ENCODE data around the gene ZBTB2. TPM values are rescaled to one million over a fixed set of nuclear protein-coding genes. Genes with fewer than 3 reads are reported as not detected.

ZBTB2 gene
- polyA plus RNA-seq, 1 experiment, result 22.3 TPM

GRCh38 chr6:151436802-151437201 is 45.4 kb upstream of the ZBTB2 start:
- DNase-seq (ENCODE audit: low read depth, low spot score), result no peak
- POLR2A ChIA-PET, result interaction anchor here (0.8 to 1.0 kb wide), 2 partner anchors 9 to 16 kb away, joined by 3 to 4 read pairs; partner anchors contain the start of gene RMND1
- TF ChIP-seq CTCF (IDR thresholded peaks at IDR 0.05; ENCODE audit: low read depth, low read length), result no peak
- no peaks in the 10 kb centered on the region for H3K27me3 ChIP-seq (ENCODE audit: control insufficient read depth, insufficient read depth, low read length)
- H3K9me3 ChIP-seq (ENCODE audit: control insufficient read depth, insufficient read depth, low read length), result no peaks in the 10 kb centered on the region
- no peak overlapping the region for H3K27ac ChIP-seq (ENCODE audit: low read depth, low read length)
- CTCF ChIA-PET, result interaction anchor here (0.8 to 2.4 kb wide), 4 partner anchors 9 to 659 kb away, joined by 4 to 10 read pairs (median 4); no protein-coding TSS in a partner anchor
- H3K4me3 ChIP-seq (ENCODE audit: low read depth, low read length), result no peak overlapping the region

GRCh38 chr6:151436300-151436699 is 44.9 kb upstream of the ZBTB2 start:
- Histone ChIP-seq H3K9me3 (ENCODE audit: control insufficient read depth, insufficient read depth, low read length) (no peaks in the 10 kb centered on the region), H3K4me3 (ENCODE audit: low read depth, low read length) (no peak overlapping the region), H3K27me3 (ENCODE audit: control insufficient read depth, insufficient read depth, low read length) (no peaks in the 10 kb centered on the region), H3K27ac (ENCODE audit: low read depth, low read length) (no peak overlapping the region)
- no peak for TF ChIP-seq CTCF (IDR thresholded peaks at IDR 0.05; ENCODE audit: low read depth, low read length)
- POLR2A ChIA-PET, result no interaction called here
- no peak for DNase-seq (ENCODE audit: low read depth, low spot score)
- CTCF ChIA-PET, result interaction anchor here (2.4 kb wide), 1 partner anchor 30 kb away, joined by 10 read pairs; no protein-coding TSS in a partner anchor

- POLR2A ChIA-PET, result interaction anchor here (0.7 kb wide), 1 partner anchor 54 kb away, joined by 5 read pairs; no protein-coding TSS in a partner anchor
Measured at GRCh38 chr6:151434369-151434768, 43.0 kb upstream of the ZBTB2 start.

GRCh38 chr6:151432651-151433050 is 41.3 kb upstream of the ZBTB2 start:
- no peak for TF ChIP-seq CTCF (IDR thresholded peaks at IDR 0.05; ENCODE audit: low read depth, low read length)
- Histone ChIP-seq H3K9me3 (ENCODE audit: control insufficient read depth, insufficient read depth, low read length) (no peaks in the 10 kb centered on the region), H3K27ac (ENCODE audit: low read depth, low read length) (no peak overlapping the region), H3K4me3 (ENCODE audit: low read depth, low read length) (no peak overlapping the region), H3K27me3 (ENCODE audit: control insufficient read depth, insufficient read depth, low read length) (no peaks in the 10 kb centered on the region)
- ChIA-PET POLR2A (no interaction called here), CTCF (interaction anchor here (1.2 kb wide), 1 partner anchor 541 kb away, joined by 5 read pairs; no protein-coding TSS in a partner anchor)
- no peak for DNase-seq (ENCODE audit: low read depth, low spot score)

More at GRCh38 chr6:151434369-151434768, 43.0 kb upstream of the ZBTB2 start:
- Histone ChIP-seq H3K9me3 (ENCODE audit: control insufficient read depth, insufficient read depth, low read length) (no peaks in the 10 kb centered on the region), H3K27ac (ENCODE audit: low read depth, low read length) (no peak overlapping the region), H3K4me3 (ENCODE audit: low read depth, low read length) (no peak overlapping the region), H3K27me3 (ENCODE audit: control insufficient read depth, insufficient read depth, low read length) (no peaks in the 10 kb centered on the region)
- no peak for TF ChIP-seq CTCF (IDR thresholded peaks at IDR 0.05; ENCODE audit: low read depth, low read length)
- no peak for DNase-seq (ENCODE audit: low read depth, low spot score)
- CTCF ChIA-PET, result interaction anchor here (0.5 kb wide), 1 partner anchor 9 kb away, joined by 3 read pairs; no protein-coding TSS in a partner anchor

- H3K4me3 ChIP-seq (ENCODE audit: low read depth, low read length), result no peak overlapping the region
- ChIA-PET CTCF (no interaction called here), POLR2A (no interaction called here)
- no peaks in the 10 kb centered on the region for H3K9me3 ChIP-seq (ENCODE audit: control insufficient read depth, insufficient read depth, low read length)
- DNase-seq (ENCODE audit: low read depth, low spot score), result no peak
- peak overlapping the region; percentile 13 for H3K27ac ChIP-seq (ENCODE audit: low read depth, low read length)
- no peak for TF ChIP-seq CTCF (IDR thresholded peaks at IDR 0.05; ENCODE audit: low read depth, low read length)
- H3K27me3 ChIP-seq (ENCODE audit: control insufficient read depth, insufficient read depth, low read length), result no peaks in the 10 kb centered on the region
Measured at GRCh38 chr6:151431337-151431736, 40.0 kb upstream of the ZBTB2 start.

Data from AG04450 (cell line).